HepG2 (cell line): Measurements from ENCODE around the gene KRTAP10-9. TPM values are rescaled to one million over a fixed set of nuclear protein-coding genes. Genes with fewer than 3 reads are reported as not detected.

Source experiments
- ARID2 ChIP-seq: sonication (generic); formaldehyde crosslinking; IDR thresholded peaks from 2 replicates; pipeline ENCODE4 v1.8.1; 2022; ENCODE audit warnings: mild to moderate bottlenecking, missing genetic modification reagents, borderline replicate concordance
- ATF1 ChIP-seq: IDR thresholded peaks from 2 replicates; pipeline ENCODE4 v1.6.1; 2016; ENCODE audit warnings: mild to moderate bottlenecking, control low read depth
- BRD4 ChIP-seq: sonication (generic); formaldehyde crosslinking; IDR thresholded peaks from 2 replicates; pipeline ENCODE4 v1.4.0; 2020; ENCODE audit warnings: missing genetic modification reagents
- FIP1L1 ChIP-seq: fragments of 200-400 bp; formaldehyde crosslinking; IDR thresholded peaks from 2 replicates; pipeline ENCODE4 v1.6.1; 2018; ENCODE audit warnings: low read depth, mild to moderate bottlenecking, low read length, moderate library complexity, borderline replicate concordance; ENCODE audit not compliant: insufficient read depth
- HOXD1 ChIP-seq: sonication (generic); formaldehyde crosslinking; IDR thresholded peaks from 2 replicates; pipeline ENCODE4 v1.5.0; 2020; ENCODE audit warnings: missing genetic modification reagents
- MED13 ChIP-seq: sonication (generic); formaldehyde crosslinking; IDR thresholded peaks from 2 replicates; pipeline ENCODE4 v1.5.0; 2020; ENCODE audit warnings: missing genetic modification reagents
- MEIS2 ChIP-seq: sonication (generic); formaldehyde crosslinking; IDR thresholded peaks from 2 replicates; pipeline ENCODE4 v1.9.0; 2021; ENCODE audit warnings: mild to moderate bottlenecking, missing genetic modification reagents
- NFAT5 ChIP-seq: sonication (generic); formaldehyde crosslinking; IDR thresholded peaks from 2 replicates; pipeline ENCODE4 v1.4.0; 2020; ENCODE audit warnings: missing genetic modification reagents
- PBX2 ChIP-seq: IDR thresholded peaks from 2 replicates; pipeline ENCODE4 v1.6.1; 2016; ENCODE audit warnings: control low read depth
- PHF5A ChIP-seq: IDR thresholded peaks from one replicate; pipeline ENCODE4 v1.6.1; 2018; ENCODE audit warnings: low read depth, missing genetic modification reagents; ENCODE audit not compliant: unreplicated experiment
- SIN3A ChIP-seq: IDR thresholded peaks from 2 replicates; pipeline ENCODE4 v1.6.1; 2011; ENCODE audit warnings: low read depth, mild to moderate bottlenecking, control low read depth, low read length, borderline replicate concordance
- SOX5 ChIP-seq: IDR thresholded peaks from 2 replicates; pipeline ENCODE4 v1.6.1; 2016; ENCODE audit warnings: borderline replicate concordance
- SP2 ChIP-seq: sonication (generic); formaldehyde crosslinking; IDR thresholded peaks from 2 replicates; pipeline ENCODE4 v1.5.1; 2020; ENCODE audit warnings: mild to moderate bottlenecking, missing genetic modification reagents
- STAT5B ChIP-seq: sonication (generic); formaldehyde crosslinking; IDR thresholded peaks from 2 replicates; pipeline ENCODE4 v1.4.0; 2020; ENCODE audit warnings: missing genetic modification reagents
- TIGD3 ChIP-seq: sonication (generic); formaldehyde crosslinking; IDR thresholded peaks from 2 replicates; pipeline ENCODE4 v1.5.1; 2020; ENCODE audit warnings: mild to moderate bottlenecking, missing genetic modification reagents, borderline replicate concordance
- TRIM24 ChIP-seq: sonication (generic); formaldehyde crosslinking; IDR thresholded peaks from 2 replicates; pipeline ENCODE4 v1.8.0; 2022; ENCODE audit warnings: mild to moderate bottlenecking, missing genetic modification reagents
- ZBTB21 ChIP-seq: sonication (generic); formaldehyde crosslinking; IDR thresholded peaks from 2 replicates; pipeline ENCODE4 v1.4.0; 2020; ENCODE audit warnings: missing genetic modification reagents
- ZNF326 ChIP-seq: sonication (generic); formaldehyde crosslinking; IDR thresholded peaks from 2 replicates; pipeline ENCODE4 v1.4.0; 2020; ENCODE audit warnings: missing genetic modification reagents, borderline replicate concordance
- ZNF460 ChIP-seq: sonication (generic); formaldehyde crosslinking; IDR thresholded peaks from 2 replicates; pipeline ENCODE4 v1.5.1; 2020; ENCODE audit warnings: missing genetic modification reagents, mild to moderate bottlenecking, borderline replicate concordance
- ZNF761 ChIP-seq: sonication (generic); formaldehyde crosslinking; conservative IDR thresholded peaks from 2 replicates; pipeline ENCODE4 v1.4.0; 2020; ENCODE audit warnings: mild to moderate bottlenecking, missing genetic modification reagents
- ZNF816 ChIP-seq: sonication (generic); formaldehyde crosslinking; IDR thresholded peaks from 2 replicates; pipeline ENCODE4 v1.8.0; 2022; ENCODE audit warnings: missing genetic modification reagents, mild to moderate bottlenecking, borderline replicate concordance
- ZNF850 ChIP-seq: sonication (generic); formaldehyde crosslinking; conservative IDR thresholded peaks from 2 replicates; pipeline ENCODE4 v1.9.0; 2021; ENCODE audit warnings: mild to moderate bottlenecking, missing genetic modification reagents
- polyA plus RNA-seq, 8 experiments: library from polyadenylated mRNA; depleted of rRNA in 3 of 8; stranded (reverse) in 7 of 8; unstranded in 1 of 8; fragments of >200 nt; fragmentation: Illumina TruSeq in 4 of 8; extraction: Trizol in 4 of 8; gene quantifications; 2 replicates each; pipeline versions ENCODE4 v1.2.1 to v1.2.3, GENCODE V29; 2011 to 2016; ENCODE audit warnings: low read depth in 4 of 8, missing spikeins in 1 of 8, mixed read lengths in 1 of 8; ENCODE audit not compliant: insufficient read depth in 1 of 8
- total RNA-seq, 5 experiments: library from RNA; depleted of rRNA; stranded (reverse); fragments of >200 nt; fragmentation: Illumina TruSeq; extraction: Trizol; gene quantifications; 2 replicates each; pipeline ENCODE4 v1.2.3, GENCODE V29; 2016; ENCODE audit warnings: low read depth in 1 of 5

The KRTAP10-9 gene
- total and polyA plus RNA-seq, 2 of the 13 experiments (the other 11 are each of a cell fraction or from before 2014, with no cell fraction given) = not detected

- no peak for TF ChIP-seq ZNF850 (CRISPR knock-in tag)
- TF ChIP-seq SIN3A = no peak
- TF ChIP-seq ZNF326 (CRISPR knock-in tag) = no peak
- TF ChIP-seq ATF1 (CRISPR knock-in tag) = no peak
- TF ChIP-seq ZNF816 (CRISPR knock-in tag) = peak; percentile 80; the same call in 1 of the 2 replicates
- no peak for TF ChIP-seq PHF5A (CRISPR knock-in tag)
- no peak for TF ChIP-seq FIP1L1
- TF ChIP-seq SP2 = peak; percentile 21; the same call in 1 of the 2 replicates
- TF ChIP-seq ZNF460 (CRISPR knock-in tag) = peak; percentile 41; the same call in 1 of the 2 replicates
- no peak for TF ChIP-seq PBX2 (CRISPR knock-in tag)
- TF ChIP-seq HOXD1 (CRISPR knock-in tag) = no peak
- TF ChIP-seq MEIS2 = peak; percentile 70
- TF ChIP-seq ARID2 (CRISPR knock-in tag) = no peak
- no peak for TF ChIP-seq ZBTB21
- peak; percentile 87 for TF ChIP-seq TRIM24 (CRISPR knock-in tag)
- TF ChIP-seq STAT5B (CRISPR knock-in tag) = no peak
- peak; percentile 78 for TF ChIP-seq SOX5
- peak; percentile 56; the same call in 1 of the 2 replicates for TF ChIP-seq BRD4
- TF ChIP-seq NFAT5 (CRISPR knock-in tag) = 0 out of 2 replicates have a peak, but pooled peaks have one; percentile 67
- TF ChIP-seq ZNF761 (CRISPR knock-in tag) = peak; percentile 88; the same call in 1 of the 2 replicates
- TF ChIP-seq TIGD3 (CRISPR knock-in tag) = no peak
- TF ChIP-seq MED13 = no peak
These were observed 33.1 kb upstream of the KRTAP10-9 start (continued) for GRCh38 chr21:44593598-44594405.
